K562 treated with DMSO at 1 percent for 4 hours (cell line): ENCODE results near the gene DAP. TPM values are rescaled to one million over a fixed set of nuclear protein-coding genes. Genes with fewer than 3 reads are reported as not detected.

ENCODE experiments used
- total RNA-seq: library from RNA; unstranded; fragments of 300-600 nt; gene quantifications from 2 replicates; pipeline ENCODE4 v1.2.3, GENCODE V29; 2022; ENCODE audit not compliant: insufficient read depth

DAP gene, protein sequence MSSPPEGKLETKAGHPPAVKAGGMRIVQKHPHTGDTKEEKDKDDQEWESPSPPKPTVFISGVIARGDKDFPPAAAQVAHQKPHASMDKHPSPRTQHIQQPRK
- 170 and 193 TPM in 2 replicates for total RNA-seq

GRCh38 chr5:10761185-10761932, at the start of gene DAP:
Gene DAP, minus strand, starts transcription at chr5:10761234. Its CDS starts 166 bp downstream, at chr5:10761068.

Other genes with a start within 250 kb of the DAP start
- 1.3 and 1.7 TPM in 2 replicates for gene ANKRD33B, start 197.2 kb downstream of the DAP start, total RNA-seq